Mesothelial cell of epicardium (in vitro differentiated cells): ENCODE measurements around the gene NDUFS5. TPM values are rescaled to one million over a fixed set of nuclear protein-coding genes. Genes with fewer than 3 reads are reported as not detected.

Experiments used
- DNase-seq, 2 experiments: peaks; one replicate each; pipeline ENCODE4 v3.0.0; 2021; ENCODE audit warnings: low spot score in 2 of 2; ENCODE audit not compliant: unreplicated experiment in 2 of 2
- H3K27ac Mint-ChIP-seq: 2 replicates; pipeline ENCODE4 v1.8.0; 2021; ENCODE audit warnings: mixed read lengths
- H3K27me3 Mint-ChIP-seq: 2 replicates; pipeline ENCODE4 v1.8.0; 2021; ENCODE audit warnings: low read depth, mixed read lengths
- H3K36me3 Mint-ChIP-seq: 2 replicates; pipeline ENCODE4 v1.8.0; 2021; ENCODE audit warnings: mixed read lengths
- H3K4me1 Mint-ChIP-seq: 2 replicates; pipeline ENCODE4 v1.8.0; 2021; ENCODE audit warnings: mixed read lengths
- H3K4me3 Mint-ChIP-seq: 2 replicates; pipeline ENCODE4 v1.8.0; 2021; ENCODE audit warnings: mild to moderate bottlenecking, moderate library complexity, mixed read lengths
- H3K9me3 Mint-ChIP-seq: 2 replicates; pipeline ENCODE4 v1.8.0; 2021; ENCODE audit warnings: mixed read lengths
- CTCF ChIP-seq: fragments of 200-600 bp; sonication (generic); IDR thresholded peaks from one replicate; pipeline ENCODE4 v1.5.0; 2021; ENCODE audit warnings: antibody characterized with exemption; ENCODE audit not compliant: unreplicated experiment
- total RNA-seq: library from RNA; stranded (reverse); gene quantifications from 3 replicates; pipeline ENCODE4 v1.2.1, GENCODE V29; 2021

The NDUFS5 gene
- total RNA-seq, 1 donor from 2014 or later = 186 TPM

GRCh38 chr1:39084191-39084590 is 58.0 kb downstream of the NDUFS5 start:
- no peak overlapping the region for H3K27ac Mint-ChIP-seq
- H3K4me3 Mint-ChIP-seq = no peak overlapping the region
- H3K4me1 Mint-ChIP-seq = peaks cover 17% of the 10 kb centered on the region
- DNase-seq = no peak
- H3K9me3 Mint-ChIP-seq = no peaks in the 10 kb centered on the region
- TF ChIP-seq CTCF = no peak
- H3K27me3 Mint-ChIP-seq = peaks cover 62% of the 10 kb centered on the region
- no peaks in the 10 kb centered on the region for H3K36me3 Mint-ChIP-seq

Other genes with a start within 250 kb of the NDUFS5 start
- 21.1 to 22.5 TPM (median 21.8 TPM) in 3 replicates for gene RRAGC, start 166.6 kb upstream of the NDUFS5 start, total RNA-seq
- 10.5 to 14.1 TPM (median 12.2 TPM) in 3 replicates for gene MYCBP, start 153.0 kb upstream of the NDUFS5 start, total RNA-seq
- gene GJA9, start 144.8 kb upstream of the NDUFS5 start, total RNA-seq = not detected in 3 replicates
- not detected in 3 replicates for gene RHBDL2, start 84.5 kb upstream of the NDUFS5 start, total RNA-seq
- 69.6 to 75.8 TPM (median 70.1 TPM) in 3 replicates for gene AKIRIN1, start 35.1 kb upstream of the NDUFS5 start, total RNA-seq
- 282 to 301 TPM (median 283 TPM) in 3 replicates for gene MACF1, start 178.3 kb downstream of the NDUFS5 start, total RNA-seq